ENCODE data around the gene GNAT2.

Gene GNAT2

DNA sequence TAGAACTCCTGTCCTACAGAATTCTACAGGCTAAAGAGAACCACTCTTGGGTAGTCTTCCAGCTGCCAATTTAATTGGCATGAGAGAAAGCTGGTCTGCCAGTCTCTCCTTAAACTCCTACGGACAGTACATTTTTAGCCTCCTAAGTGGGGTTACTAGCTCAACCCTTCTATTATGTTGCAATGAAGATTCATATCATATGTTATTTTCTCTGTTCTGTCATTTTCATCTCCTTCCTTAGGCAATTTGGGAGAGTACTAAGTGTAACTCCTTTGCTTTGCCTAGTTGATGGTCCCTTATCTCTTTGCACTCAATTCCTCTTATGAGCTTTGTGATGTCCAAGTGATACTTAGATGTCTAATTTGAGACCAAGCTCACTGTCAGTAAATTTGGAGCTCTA is 14.0 kb downstream of the GNAT2 start:
- DNase-seq: no peak

GRCh38 chr1:109603229-109603628 is 16.2 kb downstream of the GNAT2 start:
- DNase-seq: no peak

GRCh38 chr1:109598655-109599054 is 20.8 kb downstream of the GNAT2 start:
- no peak for DNase-seq

DNA sequence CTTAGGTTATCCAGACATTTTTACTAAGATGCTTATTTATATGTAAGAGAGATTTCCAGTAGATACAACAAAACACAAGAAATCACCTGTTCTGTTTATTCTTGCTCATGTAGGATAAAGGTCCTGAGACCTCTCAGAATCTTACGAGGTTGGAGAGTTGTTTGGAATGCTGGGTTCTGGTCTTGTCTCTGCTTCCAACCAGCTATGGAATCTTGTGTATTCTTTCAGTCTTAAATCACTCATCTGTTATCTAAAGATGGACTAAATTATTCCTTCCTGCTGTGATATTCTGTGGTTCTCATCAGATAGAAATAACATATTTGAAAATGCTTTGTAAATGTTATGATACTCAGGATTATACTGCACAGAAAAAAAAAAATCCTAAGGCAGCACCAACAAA is 21.3 kb downstream of the GNAT2 start:
- DNase-seq: no peak

GRCh38 chr1:109595531-109595930 is 23.9 kb downstream of the GNAT2 start:
- no peak for DNase-seq

GRCh38 chr1:109592916-109593315 is 26.5 kb downstream of the GNAT2 start:
- DNase-seq: no peak

GRCh38 chr1:109589679-109590078 is 29.7 kb downstream of the GNAT2 start:
- no peak for DNase-seq

DNA sequence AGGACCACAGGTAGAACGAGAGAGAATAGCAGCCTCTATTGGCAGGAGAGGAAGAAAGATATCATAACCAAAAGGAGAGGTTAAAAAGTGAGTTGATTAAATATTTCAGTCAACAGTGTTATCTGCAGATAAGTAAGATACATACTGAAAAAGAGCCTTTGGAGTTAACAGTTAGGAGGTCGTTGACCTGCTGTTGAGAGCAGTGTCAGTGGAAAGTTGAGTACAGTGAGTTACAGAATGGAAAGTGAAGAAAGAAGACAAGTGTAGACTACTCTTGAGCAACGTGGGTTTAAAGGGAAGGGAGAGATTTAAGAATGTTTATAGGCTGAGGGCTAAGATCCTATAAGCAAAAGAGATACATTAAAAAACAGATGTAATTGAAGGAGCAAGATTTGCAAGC is 30.2 kb downstream of the GNAT2 start:
- DNase-seq: no peak

DNA sequence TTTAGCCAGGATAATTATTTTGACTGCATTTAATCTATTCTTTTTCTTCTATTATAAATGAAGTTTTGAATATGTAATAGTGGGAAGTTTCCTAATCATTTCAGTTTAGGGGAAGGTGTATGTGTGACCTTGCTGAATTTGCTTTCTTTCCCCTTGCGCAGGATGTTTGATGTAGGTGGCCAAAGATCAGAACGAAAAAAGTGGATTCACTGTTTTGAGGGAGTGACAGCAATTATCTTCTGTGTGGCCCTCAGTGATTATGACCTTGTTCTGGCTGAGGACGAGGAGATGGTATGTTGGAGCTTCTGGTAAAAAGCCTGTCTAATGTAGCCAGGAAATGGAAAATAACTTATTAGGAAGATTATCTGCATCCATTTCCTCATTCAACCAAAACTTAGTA is 33.4 kb downstream of the GNAT2 start:
- no peak for DNase-seq

GRCh38 chr1:109584766-109585165 is 34.6 kb downstream of the GNAT2 start:
- DNase-seq: no peak

GRCh38 chr1:109582021-109582420 is 37.4 kb downstream of the GNAT2 start:
- DNase-seq: no peak

DNA sequence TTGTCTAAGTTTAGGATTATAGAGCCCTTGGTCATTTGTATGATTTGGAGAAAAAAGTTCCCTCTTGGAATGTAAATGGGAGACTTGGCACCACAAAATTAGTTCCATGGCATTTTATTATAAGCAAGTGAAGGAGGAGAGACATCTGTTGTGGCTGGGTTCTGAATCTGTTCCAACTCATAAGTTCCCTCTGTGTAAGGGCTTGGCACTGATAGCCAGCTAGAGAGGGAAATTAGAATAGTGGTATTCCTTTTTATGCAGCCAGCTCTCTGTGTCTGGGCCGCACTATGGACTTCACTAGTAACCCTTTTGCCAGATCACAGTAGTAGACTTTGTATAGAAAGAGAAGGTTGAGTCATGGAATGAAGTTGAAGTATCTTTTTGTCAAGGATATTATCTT is 39.9 kb downstream of the GNAT2 start:
- DNase-seq: no peak

DNA sequence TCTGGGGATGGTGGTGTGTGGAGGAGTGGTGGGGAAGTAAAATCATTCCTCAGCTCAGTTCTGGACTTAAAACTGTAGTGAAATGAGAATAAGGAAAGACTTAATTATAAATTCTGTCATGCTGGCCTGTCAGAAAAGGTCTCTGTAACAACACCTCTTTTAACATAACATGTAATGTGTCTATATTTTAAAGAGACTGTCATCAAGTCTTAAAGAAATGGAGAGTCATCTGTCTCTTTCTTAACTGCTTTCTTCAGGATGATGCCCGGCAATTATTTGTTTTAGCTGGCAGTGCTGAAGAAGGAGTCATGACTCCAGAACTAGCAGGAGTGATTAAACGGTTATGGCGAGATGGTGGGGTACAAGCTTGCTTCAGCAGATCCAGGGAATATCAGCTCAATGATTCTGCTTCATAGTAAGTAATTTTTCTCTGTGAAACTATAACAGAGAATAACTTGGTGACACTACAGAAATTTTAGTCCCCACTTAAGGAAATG is 40.4 kb downstream of the GNAT2 start:
- no peak for DNase-seq

- DNase-seq: no peak
These were observed 45.6 kb downstream of the GNAT2 start for GRCh38 chr1:109573785-109574184.

DNA sequence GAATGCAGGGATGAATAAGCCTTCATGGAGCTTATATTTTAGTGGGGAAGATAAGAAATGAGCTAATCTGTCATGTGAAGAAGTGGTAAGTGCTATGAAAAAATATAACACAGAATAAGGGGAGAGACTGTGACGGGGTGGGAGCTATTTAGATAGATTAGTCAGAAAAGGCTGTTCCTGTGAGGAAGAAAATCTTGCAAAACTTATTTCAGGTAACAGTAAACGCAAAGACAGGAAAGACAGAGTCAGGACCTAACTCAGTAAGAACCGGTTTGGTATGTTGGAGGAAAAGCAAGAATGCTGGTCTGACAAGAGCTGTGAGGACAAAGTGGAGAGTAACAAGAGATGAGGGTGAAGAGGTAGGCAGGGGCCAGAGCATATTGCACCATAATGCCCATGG is 49.0 kb downstream of the GNAT2 start:
- DNase-seq: no peak

DNA sequence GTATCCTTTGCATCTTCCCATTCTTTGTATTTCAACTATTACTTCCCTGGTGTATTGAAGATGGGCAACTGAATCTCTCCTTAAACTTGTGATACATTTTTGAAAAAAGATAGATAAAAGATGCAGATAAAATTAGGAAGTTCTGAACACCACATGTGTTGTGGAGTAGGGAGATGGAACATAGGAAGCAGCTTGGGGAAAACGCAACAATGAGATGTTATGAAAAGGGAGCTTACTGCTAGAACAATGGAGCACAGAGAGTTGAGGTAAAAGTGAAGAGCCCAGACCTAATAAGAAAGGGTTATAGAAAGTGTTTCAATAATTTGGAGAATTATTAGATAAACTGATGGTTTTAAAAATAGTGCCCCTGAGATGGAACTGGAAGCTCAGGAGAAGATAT is 50.1 kb downstream of the GNAT2 start:
- no peak for DNase-seq

DNA sequence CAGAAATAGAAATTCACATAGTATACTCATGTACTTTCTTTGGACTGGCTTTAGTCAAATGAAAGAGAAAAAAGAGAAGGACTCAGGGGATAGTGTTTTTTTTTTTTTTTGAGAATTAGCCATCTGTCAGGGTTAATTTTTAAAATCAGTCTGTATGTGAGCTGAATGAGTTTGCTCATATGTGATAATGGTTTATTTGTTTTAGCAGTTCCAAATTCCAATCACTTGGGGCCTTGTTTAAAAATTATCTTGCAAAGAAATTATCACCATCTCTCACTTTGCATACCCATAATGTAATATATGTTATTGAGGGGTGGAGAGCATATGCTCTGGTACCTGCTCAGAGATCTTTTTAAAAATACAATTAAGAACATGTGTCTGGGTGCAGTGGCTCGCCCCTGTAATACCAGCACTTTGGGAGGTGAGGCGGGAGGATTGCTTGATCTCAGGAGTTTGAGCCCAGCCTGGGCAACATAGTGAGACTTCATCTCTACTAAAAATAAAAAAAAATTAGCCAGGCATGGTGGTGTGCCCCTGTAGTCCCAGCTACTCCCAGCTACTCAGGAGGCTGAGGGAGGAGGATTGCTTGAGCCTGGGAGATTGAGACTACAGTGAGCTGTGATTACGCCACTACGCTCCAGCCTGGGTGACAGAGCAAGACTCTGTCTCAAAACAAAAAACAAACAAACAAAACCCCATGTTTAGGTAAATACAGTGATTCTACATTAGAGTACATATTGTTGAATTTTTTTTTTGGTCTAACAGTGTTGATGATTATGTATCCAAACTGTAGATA is 51.3 kb downstream of the GNAT2 start:
- DNase-seq: no peak

DNA sequence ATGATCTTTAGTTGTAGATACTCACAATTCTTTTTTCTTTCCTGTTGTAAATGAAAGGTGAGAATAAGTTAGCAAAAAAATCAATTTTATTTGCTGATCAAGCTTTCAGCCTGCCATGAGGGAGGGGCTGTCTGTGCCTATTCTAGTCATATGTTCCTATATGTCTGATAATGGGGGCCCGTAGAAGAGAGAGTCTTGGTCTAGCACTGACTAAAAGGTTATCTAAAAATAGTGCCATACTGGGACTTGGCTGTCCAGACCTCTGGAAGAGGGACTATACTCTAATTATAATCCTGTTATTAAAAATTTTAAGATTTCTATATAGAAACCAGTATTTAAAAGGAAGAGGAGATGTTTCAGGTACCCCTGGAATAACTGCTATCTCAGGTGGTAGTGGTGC is 52.4 kb downstream of the GNAT2 start:
- no peak for DNase-seq

DNA sequence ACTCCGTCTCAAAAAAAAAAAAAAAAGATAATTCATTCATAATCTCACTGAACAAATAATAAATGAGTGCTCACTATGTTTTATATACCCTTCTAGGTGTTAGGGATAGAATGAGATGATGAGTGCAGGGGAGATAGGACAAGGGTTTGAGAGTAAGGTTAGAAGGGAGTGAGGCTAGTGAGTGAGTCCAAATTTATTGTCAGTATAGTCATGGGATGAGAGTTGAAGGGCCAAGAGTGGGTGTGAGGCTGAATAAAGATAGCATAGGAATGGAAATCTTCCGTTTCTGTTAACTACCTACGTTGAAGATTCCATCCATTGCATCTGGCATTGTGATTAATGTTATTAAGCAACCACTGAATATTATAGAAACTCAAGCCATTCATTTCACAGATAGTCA is 54.2 kb downstream of the GNAT2 start:
- DNase-seq: no peak

DNA sequence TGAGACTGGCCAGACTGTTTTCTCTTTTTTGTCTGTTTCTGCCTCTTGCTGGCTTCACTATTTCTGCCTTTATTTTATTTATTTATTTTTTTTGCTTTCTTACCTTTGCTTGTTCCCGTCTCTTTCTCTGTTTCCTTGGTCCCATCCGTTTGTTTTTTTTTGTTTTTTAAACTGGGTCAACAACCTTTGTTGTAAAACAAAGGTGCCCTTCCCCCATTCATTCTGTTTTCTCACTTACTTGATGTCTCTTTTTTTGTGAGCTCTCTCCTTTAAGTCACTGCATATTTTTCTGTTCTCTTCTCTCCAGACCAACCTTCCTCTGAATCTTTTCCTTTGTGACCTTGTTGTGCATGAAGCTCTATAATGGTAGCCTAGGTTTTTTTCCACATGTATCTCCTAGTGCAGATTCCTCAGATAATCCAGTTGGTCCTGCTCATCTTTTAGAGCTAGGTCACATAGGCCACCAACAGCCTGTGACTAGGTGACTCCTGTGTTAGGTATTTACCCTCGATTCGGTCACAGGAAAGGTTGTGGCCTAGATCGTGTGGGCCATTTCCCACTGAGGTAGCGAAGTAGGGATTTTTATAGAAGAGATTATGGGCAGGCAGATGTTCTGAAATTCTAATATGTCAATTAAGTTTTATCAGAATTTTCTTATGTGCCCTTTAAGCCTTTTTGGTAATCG is 55.1 kb downstream of the GNAT2 start:
- no peak for DNase-seq

DNA sequence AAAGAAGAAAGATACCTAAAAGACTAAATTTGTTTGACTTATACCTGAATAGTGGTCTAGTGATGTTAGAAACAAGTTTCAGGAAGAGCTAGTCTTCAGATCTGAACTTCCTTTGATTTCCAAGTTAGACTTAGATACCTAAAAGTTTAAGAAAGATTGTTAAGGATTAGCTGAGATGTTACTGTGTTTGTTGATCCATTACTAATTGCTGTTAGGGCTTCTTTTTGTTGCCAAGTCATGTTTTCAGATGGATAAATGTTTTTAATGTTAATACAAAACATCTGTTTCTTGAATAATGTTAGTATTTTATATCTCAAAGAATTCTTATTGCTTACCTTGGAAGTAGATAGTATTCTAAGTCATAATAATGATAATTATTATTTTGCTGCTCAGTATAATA is 59.4 kb downstream of the GNAT2 start:
- DNase-seq: no peak

DNA sequence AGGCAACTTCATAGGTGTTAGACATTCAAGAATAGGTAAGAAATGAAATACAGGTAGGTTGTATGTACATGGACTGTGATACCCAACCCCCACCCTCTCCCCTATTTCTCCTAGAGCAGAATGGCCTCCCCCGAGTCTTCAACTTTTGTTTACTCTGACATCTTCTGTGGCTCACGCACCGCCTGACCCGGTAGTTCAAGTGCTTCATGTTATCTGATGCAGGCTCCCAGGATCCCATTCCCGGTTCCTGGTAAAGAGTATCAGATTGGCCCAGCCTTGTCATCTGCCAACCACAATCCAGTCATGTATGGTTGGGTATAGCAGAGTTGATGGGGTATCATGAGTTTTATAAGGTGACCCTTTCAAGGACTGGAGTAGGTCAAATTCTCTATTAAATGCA is 61.9 kb downstream of the GNAT2 start:
- DNase-seq: no peak

DNA sequence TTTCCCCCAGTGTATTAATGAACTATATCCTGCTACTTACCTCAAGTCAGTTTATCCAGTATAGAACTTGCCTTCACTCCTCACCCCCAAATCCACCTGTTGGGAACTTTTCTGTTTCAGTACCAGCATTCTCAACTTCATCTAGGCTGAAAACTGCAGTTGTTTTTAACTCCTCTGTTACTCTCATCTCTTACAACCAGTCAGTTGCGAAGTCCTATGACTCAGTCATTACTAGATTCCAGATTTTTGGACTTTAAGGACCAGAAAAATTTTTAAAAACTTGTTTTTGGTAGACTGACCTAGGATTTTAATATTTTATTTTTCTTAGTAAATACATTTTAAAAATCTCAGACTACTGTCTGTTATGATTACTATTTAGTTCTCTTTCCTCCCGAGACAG is 62.9 kb downstream of the GNAT2 start:
- DNase-seq: no peak
